Keratinocyte (primary cell): ENCODE data around the gene MINDY4. TPM values are rescaled to one million over a fixed set of nuclear protein-coding genes. Genes with fewer than 3 reads are reported as not detected.

Experiments
- DNase-seq: peaks from one replicate; pipeline ENCODE4 v3.0.0-alpha.2; 2011; ENCODE audit warnings: low read depth, missing footprints, low spot score
- FAIRE-seq: peaks from 2 replicates; lab custom pipeline; 2011; peaks lifted over from hg19 to GRCh38; lab: Jason Lieb, UNC
- H2AFZ ChIP-seq: 2 replicates; pipeline ENCODE4 v1.6.0; 2012; ENCODE audit warnings: low read length, control low read depth, inconsistent platforms; ENCODE audit not compliant: control insufficient read depth
- H3K27ac ChIP-seq: 2 replicates; pipeline ENCODE4 v1.5.1; 2011; ENCODE audit warnings: low read length; ENCODE audit not compliant: control insufficient read depth, insufficient read depth
- H3K27me3 ChIP-seq: 3 replicates; pipeline ENCODE4 v1.6.0; 2011; ENCODE audit warnings: low read length; ENCODE audit not compliant: control insufficient read depth, insufficient read depth; ENCODE audit errors: extremely low read depth
- H3K36me3 ChIP-seq, 2 experiments: 2 replicates in 1 of 2; 3 replicates in 1 of 2; pipeline ENCODE4 v1.5.1; 2011; ENCODE audit warnings: low read length in 2 of 2, mild to moderate bottlenecking in 1 of 2; ENCODE audit not compliant: control insufficient read depth in 2 of 2, insufficient read depth in 2 of 2; ENCODE audit errors: extremely low read depth in 1 of 2
- H3K4me1 ChIP-seq: 3 replicates; pipeline ENCODE4 v1.5.1; 2011; ENCODE audit warnings: low read length; ENCODE audit not compliant: control insufficient read depth, insufficient read depth; ENCODE audit errors: extremely low read depth
- H3K4me2 ChIP-seq: 3 replicates; pipeline ENCODE4 v1.6.0; 2011; ENCODE audit warnings: low read depth, low read length; ENCODE audit not compliant: control insufficient read depth, insufficient read depth; ENCODE audit errors: extremely low read depth
- H3K4me3 ChIP-seq, 3 experiments: fragments of 200-600 bp in 1 of 3; sonication (generic) in 1 of 3; 2 replicates in 2 of 3; 3 replicates in 1 of 3; pipeline ENCODE4 v1.5.1; 2011 to 2016; ENCODE audit warnings: low read length in 3 of 3, mild to moderate bottlenecking in 3 of 3, control low read depth in 2 of 3, inconsistent platforms in 1 of 3, low read depth in 1 of 3, mixed read lengths in 1 of 3, mixed run types in 1 of 3, moderate library complexity in 1 of 3; ENCODE audit not compliant: control insufficient read depth in 2 of 3, insufficient read depth in 2 of 3; ENCODE audit errors: extremely low read depth in 1 of 3
- H3K79me2 ChIP-seq: 2 replicates; pipeline ENCODE4 v1.6.0; 2012; ENCODE audit warnings: low read length; ENCODE audit not compliant: control insufficient read depth, insufficient read depth
- H3K9ac ChIP-seq: 3 replicates; pipeline ENCODE4 v1.6.0; 2011; ENCODE audit warnings: low read length; ENCODE audit not compliant: control insufficient read depth, insufficient read depth; ENCODE audit errors: extremely low read depth
- H3K9me1 ChIP-seq: 3 replicates; pipeline ENCODE4 v1.6.0; 2011; ENCODE audit warnings: low read length; ENCODE audit not compliant: control insufficient read depth, insufficient read depth; ENCODE audit errors: extremely low read depth
- H3K9me3 ChIP-seq: 2 replicates; pipeline ENCODE4 v1.5.1; 2012; ENCODE audit warnings: low read depth, low read length; ENCODE audit not compliant: control insufficient read depth
- H4K20me1 ChIP-seq: 3 replicates; pipeline ENCODE4 v1.6.0; 2011; ENCODE audit warnings: low read length; ENCODE audit not compliant: control insufficient read depth, insufficient read depth; ENCODE audit errors: extremely low read depth
- CTCF ChIP-seq, 3 experiments: IDR thresholded peaks in 1 of 3; conservative IDR thresholded peaks in 1 of 3; optimal IDR thresholded peaks in 1 of 3; 2 replicates in 2 of 3; 3 replicates in 1 of 3; pipeline versions ENCODE3 to v1.5.1; 2011; ENCODE audit warnings: low read length in 3 of 3, mild to moderate bottlenecking in 3 of 3, moderate library complexity in 2 of 3, control low read depth in 1 of 3, inconsistent platforms in 1 of 3; ENCODE audit not compliant: insufficient read depth in 2 of 3; ENCODE audit errors: extremely low read depth in 1 of 3
- EZH2 ChIP-seq: IDR thresholded peaks from one replicate; pipeline ENCODE4 v1.6.1; 2012; ENCODE audit warnings: inconsistent platforms, mild to moderate bottlenecking, low read length, moderate library complexity
- dilution Hi-C: fragments of 300-500 bp; cut with MboI; formaldehyde crosslinking; loops from one replicate; pipeline ENCODE4 v1.7.0; 2020; ENCODE audit warnings: low sequenced_read_pairs; ENCODE audit not compliant: extremely low pct_ligation_motif_present
- polyA plus RNA-seq, 5 experiments: library from polyadenylated mRNA; depleted of rRNA in 3 of 5; stranded (reverse) in 3 of 5; stranded (forward) in 1 of 5; unstranded in 1 of 5; fragments of >200 nt; gene quantifications; 1 replicate in 1 of 5; 2 replicates in 3 of 5; 3 replicates in 1 of 5; pipeline versions ENCODE4 v1.2.1 to v1.2.3, GENCODE V29; 2011 to 2012; ENCODE audit warnings: missing spikeins in 2 of 5, low read depth in 1 of 5, low replicate concordance in 1 of 5

The MINDY4 gene
- polyA plus RNA-seq, 1 donor (not counting 4 experiments of a cell fraction or from before 2014, with no cell fraction given): 1.5 TPM

- H3K4me1 ChIP-seq: peaks cover 10% of the 10 kb centered on the region
- FAIRE-seq (no peak), DNase-seq (no peak)
- no peak overlapping the region for H3K4me2 ChIP-seq
- H3K79me2 ChIP-seq: no peaks in the 10 kb centered on the region
- no peaks in the 10 kb centered on the region for H3K36me3 ChIP-seq
- H2AFZ ChIP-seq: no peak overlapping the region
- H3K9me3 ChIP-seq: no peaks in the 10 kb centered on the region
- no peak overlapping the region for H3K4me3 ChIP-seq
- dilution Hi-C loops: loop anchor here (25.0 kb wide), 1 partner anchor 297 kb away; no protein-coding TSS in a partner anchor
- no peak for TF ChIP-seq CTCF (optimal IDR thresholded peaks at IDR 0.05 in 1 of 3, IDR thresholded peaks at IDR 0.05 in 1 of 3, conservative IDR thresholded peaks at IDR 0.05 in 1 of 3; ENCODE audit: extremely low read depth in 1 of 3, insufficient read depth in 2 of 3, low read length in 3 of 3)
- no peak for TF ChIP-seq EZH2
- H3K27me3 ChIP-seq: no peaks in the 10 kb centered on the region
- no peak overlapping the region for H3K27ac ChIP-seq
- H4K20me1 ChIP-seq: no peaks in the 10 kb centered on the region
- no peak overlapping the region for H3K9ac ChIP-seq
- no peaks in the 10 kb centered on the region for H3K9me1 ChIP-seq
These were observed 44.2 kb downstream of the MINDY4 start for GRCh38 chr7:30815388-30815854.

- Histone ChIP-seq H3K9ac (no peak overlapping the region), H3K9me1 (no peaks in the 10 kb centered on the region), H3K36me3 (no peaks in the 10 kb centered on the region), H3K79me2 (no peaks in the 10 kb centered on the region), H3K9me3 (no peaks in the 10 kb centered on the region), H4K20me1 (no peaks in the 10 kb centered on the region), H3K27me3 (no peaks in the 10 kb centered on the region), H3K4me2 (no peak overlapping the region), H3K27ac (no peak overlapping the region), H2AFZ (no peak overlapping the region), H3K4me1 (peaks cover 10% of the 10 kb centered on the region), H3K4me3 (no peak overlapping the region)
- TF ChIP-seq EZH2: no peak
- no peak for TF ChIP-seq CTCF (optimal IDR thresholded peaks at IDR 0.05 in 1 of 3, IDR thresholded peaks at IDR 0.05 in 1 of 3, conservative IDR thresholded peaks at IDR 0.05 in 1 of 3; ENCODE audit: extremely low read depth in 1 of 3, insufficient read depth in 2 of 3, low read length in 3 of 3)
- dilution Hi-C loops: loop anchor here (25.0 kb wide), 1 partner anchor 296 kb away; no protein-coding TSS in a partner anchor
- no peak for FAIRE-seq
- no peak for DNase-seq
These were observed 44.9 kb downstream of the MINDY4 start for GRCh38 chr7:30815951-30816644.
